HEK293 (cell line): Measurements from ENCODE around the gene ARL15.

ENCODE experiments used
- CTCF ChIA-PET: fragments of 350-600 bp; formaldehyde crosslinking; extraction: SDS; loops from one replicate; lab custom pipeline; 2021; ENCODE audit warnings: antibody characterized with exemption; lab: Yijun Ruan, JAX
- POLR2A ChIA-PET: fragments of 300-600 bp; formaldehyde crosslinking; extraction: SDS; loops from one replicate; lab custom pipeline; 2020; ENCODE audit warnings: antibody characterized with exemption, inconsistent platforms; lab: Yijun Ruan, JAX
- H3K27ac ChIP-seq: fragments of 200-500 bp; sonication (Bioruptor generic); 2 replicates; pipeline ENCODE4 v1.5.1; 2014; ENCODE audit warnings: low read depth, low read length, control low read depth, inconsistent platforms; ENCODE audit errors: extremely low read depth
- H3K36me3 ChIP-seq, 2 experiments: fragments of 200-500 bp in 1 of 2; sonication (Bioruptor generic) in 1 of 2; 1 replicate in 1 of 2; 2 replicates in 1 of 2; pipeline ENCODE4 v1.5.1; 2014 to 2017; ENCODE audit warnings: inconsistent platforms in 2 of 2, low read length in 2 of 2; ENCODE audit not compliant: control insufficient read depth in 2 of 2, insufficient read depth in 1 of 2
- H3K4me1 ChIP-seq: fragments of 200-500 bp; sonication (Bioruptor generic); 2 replicates; pipeline ENCODE4 v1.5.1; 2014; ENCODE audit warnings: mild to moderate bottlenecking, low read length, inconsistent platforms; ENCODE audit not compliant: control insufficient read depth, insufficient read depth
- H3K4me3 ChIP-seq: 2 replicates; pipeline ENCODE4 v1.5.1; 2011; ENCODE audit warnings: low read depth, mild to moderate bottlenecking, control low read depth, low read length, moderate library complexity
- H3K9me3 ChIP-seq: fragments of 200-500 bp; sonication (Bioruptor generic); 2 replicates; pipeline ENCODE4 v1.5.1; 2014; ENCODE audit warnings: low read depth, low read length, inconsistent platforms; ENCODE audit not compliant: control insufficient read depth, insufficient read depth
- EGR2 ChIP-seq: fragments of 450-650 bp; formaldehyde crosslinking; IDR thresholded peaks from 2 replicates; pipeline ENCODE4 v1.5.1; 2016; ENCODE audit warnings: low read depth, missing biosample characterization, missing genetic modification characterization
- KLF9 ChIP-seq: fragments of 450-650 bp; formaldehyde crosslinking; IDR thresholded peaks from 2 replicates; pipeline ENCODE4 v1.5.1; 2016; ENCODE audit warnings: missing biosample characterization, missing genetic modification characterization, low read depth
- OVOL3 ChIP-seq: fragments of 450-650 bp; formaldehyde crosslinking; IDR thresholded peaks from 2 replicates; pipeline ENCODE4 v1.5.1; 2016; ENCODE audit warnings: missing biosample characterization, missing genetic modification characterization
- PATZ1 ChIP-seq: fragments of 450-650 bp; formaldehyde crosslinking; IDR thresholded peaks from 2 replicates; pipeline ENCODE4 v1.5.1; 2016; ENCODE audit warnings: missing biosample characterization, missing genetic modification characterization
- ZBTB49 ChIP-seq: fragments of 450-650 bp; formaldehyde crosslinking; IDR thresholded peaks from 2 replicates; pipeline ENCODE4 v1.5.1; 2016; ENCODE audit warnings: missing biosample characterization, missing genetic modification characterization, low read depth
- ZEB2 ChIP-seq: fragments of 450-650 bp; formaldehyde crosslinking; IDR thresholded peaks from 2 replicates; pipeline ENCODE4 v1.5.1; 2016; ENCODE audit warnings: missing biosample characterization, missing genetic modification characterization
- ZFP37 ChIP-seq: fragments of 450-650 bp; formaldehyde crosslinking; IDR thresholded peaks from 2 replicates; pipeline ENCODE4 v1.5.1; 2016; ENCODE audit warnings: missing biosample characterization, missing genetic modification characterization
- ZNF10 ChIP-seq: fragments of 450-650 bp; formaldehyde crosslinking; IDR thresholded peaks from 2 replicates; pipeline ENCODE4 v1.5.1; 2017; ENCODE audit warnings: missing biosample characterization, missing genetic modification characterization
- ZNF121 ChIP-seq: fragments of 450-650 bp; formaldehyde crosslinking; IDR thresholded peaks from 2 replicates; pipeline ENCODE4 v1.5.1; 2016; ENCODE audit warnings: missing biosample characterization, missing genetic modification characterization
- ZNF239 ChIP-seq: fragments of 450-650 bp; formaldehyde crosslinking; IDR thresholded peaks from 2 replicates; pipeline ENCODE4 v1.5.1; 2016; ENCODE audit warnings: missing biosample characterization, missing genetic modification characterization
- ZNF324 ChIP-seq: fragments of 450-650 bp; formaldehyde crosslinking; IDR thresholded peaks from 2 replicates; pipeline ENCODE4 v1.5.1; 2016; ENCODE audit warnings: missing biosample characterization, missing genetic modification characterization
- ZNF404 ChIP-seq: fragments of 450-650 bp; formaldehyde crosslinking; IDR thresholded peaks from 2 replicates; pipeline ENCODE4 v1.5.1; 2017; ENCODE audit warnings: missing biosample characterization, missing genetic modification characterization
- ZNF488 ChIP-seq: fragments of 450-650 bp; formaldehyde crosslinking; IDR thresholded peaks from 2 replicates; pipeline ENCODE4 v1.5.1; 2016; ENCODE audit warnings: missing biosample characterization, missing genetic modification characterization
- ZNF521 ChIP-seq: fragments of 450-650 bp; formaldehyde crosslinking; IDR thresholded peaks from 2 replicates; pipeline ENCODE4 v1.5.1; 2017; ENCODE audit warnings: missing biosample characterization, mild to moderate bottlenecking, missing genetic modification characterization
- ZNF558 ChIP-seq: fragments of 450-650 bp; formaldehyde crosslinking; IDR thresholded peaks from 2 replicates; pipeline ENCODE4 v1.5.1; 2016; ENCODE audit warnings: missing biosample characterization, missing genetic modification characterization
- ZNF585B ChIP-seq: fragments of 450-650 bp; formaldehyde crosslinking; IDR thresholded peaks from 2 replicates; pipeline ENCODE4 v1.5.1; 2016; ENCODE audit warnings: missing biosample characterization, missing genetic modification characterization
- ZNF623 ChIP-seq: fragments of 450-650 bp; formaldehyde crosslinking; IDR thresholded peaks from 2 replicates; pipeline ENCODE4 v1.5.1; 2016; ENCODE audit warnings: missing biosample characterization, missing genetic modification characterization
- ZSCAN23 ChIP-seq: fragments of 450-650 bp; formaldehyde crosslinking; IDR thresholded peaks from 2 replicates; pipeline ENCODE4 v1.5.1; 2016; ENCODE audit warnings: missing biosample characterization, missing genetic modification characterization

Gene ARL15

GRCh38 chr5:54040804-54041203 lies 269.6 kb downstream of the ARL15 start (continued):
- no peak for TF ChIP-seq OVOL3
- no peak for TF ChIP-seq ZNF404
- no peak for TF ChIP-seq ZEB2 (tag by site-specific recombination)
- no peak for TF ChIP-seq PATZ1 (tag by site-specific recombination)
- TF ChIP-seq ZFP37 (tag by site-specific recombination) = no peak
- no peak for TF ChIP-seq ZNF239 (tag by site-specific recombination)
- TF ChIP-seq ZNF623 (tag by site-specific recombination) = no peak
- no peak for TF ChIP-seq EGR2 (tag by site-specific recombination)

GRCh38 chr5:54040018-54040417 lies 270.4 kb downstream of the ARL15 start:
- Histone ChIP-seq H3K36me3 (no peaks in the 10 kb centered on the region), H3K9me3 (no peaks in the 10 kb centered on the region), H3K27ac (no peak overlapping the region), H3K4me1 (no peaks in the 10 kb centered on the region), H3K4me3 (no peak overlapping the region)
- ChIA-PET POLR2A (interaction anchor here (0.7 kb wide), 1 partner anchor 134 kb away, joined by 4 read pairs; no protein-coding TSS in a partner anchor), CTCF (no interaction called here)
- no peak for TF ChIP-seq ZNF121 (tag by site-specific recombination)
- TF ChIP-seq ZBTB49 (tag by site-specific recombination) = no peak
- TF ChIP-seq ZNF585B (tag by site-specific recombination) = no peak
- TF ChIP-seq ZNF521 (tag by site-specific recombination) = no peak
- no peak for TF ChIP-seq ZSCAN23 (tag by site-specific recombination)

- Histone ChIP-seq H3K36me3 (no peaks in the 10 kb centered on the region), H3K4me3 (no peak overlapping the region), H3K4me1 (no peaks in the 10 kb centered on the region), H3K9me3 (no peaks in the 10 kb centered on the region), H3K27ac (no peak overlapping the region)
- CTCF ChIA-PET = interaction anchor here (1.4 kb wide), 1 partner anchor 191 kb away, joined by 3 read pairs; no protein-coding TSS in a partner anchor
- POLR2A ChIA-PET = no interaction called here
- no peak for TF ChIP-seq ZNF488 (tag by site-specific recombination)
Observed at GRCh38 chr5:54037205-54037604, 273.2 kb downstream of the ARL15 start.

- H3K27ac ChIP-seq = no peak overlapping the region
- no peaks in the 10 kb centered on the region for H3K9me3 ChIP-seq
- H3K4me3 ChIP-seq = no peak overlapping the region
- H3K36me3 ChIP-seq = no peaks in the 10 kb centered on the region
- POLR2A ChIA-PET = no interaction called here
- CTCF ChIA-PET = interaction anchor here (0.6 kb wide), 1 partner anchor 18 kb away, joined by 3 read pairs; no protein-coding TSS in a partner anchor
- no peaks in the 10 kb centered on the region for H3K4me1 ChIP-seq
- TF ChIP-seq KLF9 (tag by site-specific recombination) (no peak), ZNF324 (tag by site-specific recombination) (no peak), ZNF558 (tag by site-specific recombination) (no peak), ZNF10 (tag by site-specific recombination) (no peak)
Observed at GRCh38 chr5:54030981-54031380, 279.4 kb downstream of the ARL15 start.
